GM12878 (cell line): Measurements from ENCODE around the gene VMO1. TPM values are rescaled to one million over a fixed set of nuclear protein-coding genes. Genes with fewer than 3 reads are reported as not detected.
A peak's percentile ranks its signal among the peaks of the same experiment; 100 is the strongest.

Source experiments
- ATAC-seq: fragments of 200-7000 bp; cut with Tn5 transposase; 3 replicates; pipeline ENCODE4 v1.9.1; 2020; ENCODE audit warnings: mild to moderate bottlenecking, moderate library complexity
- BruUV-seq: library from RNA; stranded (reverse); fragments of 400-500 nt; replicated peaks from 2 replicates; lab custom pipeline; 2021; lab: Mats Ljungman, UMichigan
- CTCF ChIA-PET: fragments of 300-600 bp; sonication (Branson Sonifier 250); formaldehyde crosslinking; extraction: SDS; loops from one replicate; lab custom pipeline; 2021; ENCODE audit warnings: inconsistent platforms; lab: Yijun Ruan, JAX
- POLR2A ChIA-PET: fragments of 350-600 bp; formaldehyde crosslinking; extraction: SDS; loops from one replicate; lab custom pipeline; 2021; ENCODE audit warnings: inconsistent platforms; lab: Charles Lee
- RAD21 ChIA-PET: fragments of 300-600 bp; sonication (Branson Sonifier 250); formaldehyde crosslinking; loops from one replicate; lab custom pipeline; 2023; ENCODE audit warnings: antibody characterized with exemption; ENCODE audit not compliant: unreplicated experiment; lab: Charles Lee
- SMC1A ChIA-PET: fragments of 300-600 bp; sonication (Branson Sonifier 250); formaldehyde crosslinking; loops from one replicate; lab custom pipeline; 2023; ENCODE audit not compliant: unreplicated experiment, uncharacterized antibody; lab: Charles Lee
- DNase-seq: peaks from one replicate; pipeline ENCODE4 v3.0.0-alpha.2; 2011; ENCODE audit warnings: low read depth, low spot score
- FAIRE-seq: peaks from 3 replicates; lab custom pipeline; 2011; peaks lifted over from hg19 to GRCh38; lab: Jason Lieb, UNC
- H2AFZ ChIP-seq: 2 replicates; pipeline ENCODE4 v1.6.0; 2011; ENCODE audit warnings: low read depth, low read length, control low read depth; ENCODE audit not compliant: control insufficient read depth
- H3K27ac ChIP-seq: 2 replicates; pipeline ENCODE4 v1.5.1; 2011; ENCODE audit warnings: control low read depth; ENCODE audit not compliant: control insufficient read depth, insufficient read depth
- H3K27me3 ChIP-seq, 2 experiments: replicated peaks in 1 of 2; 2 replicates each; pipeline versions ENCODE4 v1.6.0 to v1.6.1; 2011; ENCODE audit warnings: low read length in 1 of 2; ENCODE audit not compliant: control insufficient read depth in 2 of 2, insufficient read depth in 2 of 2
- H3K36me3 ChIP-seq, 2 experiments: 2 replicates each; pipeline ENCODE4 v1.5.1; 2011; ENCODE audit warnings: low read length in 1 of 2; ENCODE audit not compliant: control insufficient read depth in 2 of 2, insufficient read depth in 2 of 2
- H3K4me1 ChIP-seq: 2 replicates; pipeline ENCODE4 v1.6.1; 2011; ENCODE audit warnings: mild to moderate bottlenecking, low read length, moderate library complexity, mixed read lengths; ENCODE audit not compliant: control insufficient read depth, insufficient read depth
- H3K4me2 ChIP-seq: 2 replicates; pipeline ENCODE4 v1.6.0; 2011; ENCODE audit warnings: control low read depth; ENCODE audit not compliant: control insufficient read depth, insufficient read depth
- H3K4me3 ChIP-seq: fragments of 200-600 bp; sonication (generic); 2 replicates; pipeline ENCODE4 v1.5.1; 2016
- H3K79me2 ChIP-seq: 2 replicates; pipeline ENCODE4 v1.6.0; 2011; ENCODE audit warnings: low read length; ENCODE audit not compliant: control insufficient read depth, insufficient read depth
- H3K9ac ChIP-seq: 2 replicates; pipeline ENCODE4 v1.8.0; 2011; ENCODE audit warnings: low read length, control low read depth, mixed read lengths; ENCODE audit not compliant: control insufficient read depth, insufficient read depth
- H3K9me3 ChIP-seq: replicated peaks from 3 replicates; pipeline ENCODE4 v1.5.1; 2011; ENCODE audit warnings: mild to moderate bottlenecking, low read length; ENCODE audit not compliant: control insufficient read depth, insufficient read depth
- H4K20me1 ChIP-seq: 2 replicates; pipeline ENCODE4 v1.6.0; 2011; ENCODE audit not compliant: control insufficient read depth, insufficient read depth
- E2F8 ChIP-seq: fragments of 450-650 bp; IDR thresholded peaks from 2 replicates; pipeline ENCODE4 v1.6.1; 2018; ENCODE audit warnings: mild to moderate bottlenecking, low read depth, moderate library complexity; ENCODE audit not compliant: partially characterized antibody
- SUZ12 ChIP-seq: fragments of 200-600 bp; sonication (generic); IDR thresholded peaks from one replicate; pipeline ENCODE4 v1.6.1; 2018; ENCODE audit warnings: antibody characterized with exemption, mild to moderate bottlenecking; ENCODE audit not compliant: unreplicated experiment
- WGBS: methylation state at CpG from one replicate; pipeline ENCODE4 v1.1.6; 2016; ENCODE audit warnings: low lambda C conversion rate; ENCODE audit not compliant: insufficient replicate concordance, insufficient coverage; ENCODE audit errors: missing lambda C conversion rate; 5-methylcytosine and 5-hydroxymethylcytosine counted together
- in situ Hi-C: fragments of 300-500 bp; cut with MboI; formaldehyde crosslinking; loops from 9 replicates; pipeline ENCODE4 v1.14.3; 2018; ENCODE audit warnings: mixed read lengths
- intact Hi-C: fragments of 100-400 bp; cut with micrococcal nuclease; formaldehyde crosslinking; loops from one replicate; pipeline ENCODE4 v1.14.2; 2022; ENCODE audit not compliant: unreplicated experiment
- polyA plus RNA-seq, 11 experiments: library from polyadenylated mRNA; depleted of rRNA in 4 of 11; unstranded in 6 of 11; stranded (reverse) in 5 of 11; fragments of >200 nt; fragmentation: Nextera tagmentation in 4 of 11; fragmentation: Illumina TruSeq in 1 of 11; extraction: Ambion mirVana in 4 of 11; extraction: Trizol in 1 of 11; gene quantifications; 1 replicate in 1 of 11; 2 replicates in 10 of 11; pipeline versions ENCODE4 v1.2.1 to v1.2.3, GENCODE V29; 2011 to 2016; ENCODE audit warnings: inconsistent platforms in 2 of 11, missing spikeins in 2 of 11, low read depth in 1 of 11
- total RNA-seq, 4 experiments: library from RNA; depleted of rRNA in 3 of 4; stranded (reverse); fragments of >200 nt in 3 of 4; fragmentation: Illumina TruSeq in 1 of 4; extraction: Trizol in 1 of 4; gene quantifications; 2 replicates each; pipeline versions ENCODE4 v1.2.1 to v1.2.3, GENCODE V29; 2013 to 2021

The VMO1 gene
- total and polyA plus RNA-seq, 10 of the 15 experiments (the other 5 are each of a cell fraction or from before 2014, with no cell fraction given): 0.27 to 0.54 (median 0.31) TPM; not detected in 7

GRCh38 chr17:4788807-4789700 is 2.9 kb upstream of the VMO1 start, which contains the start of gene GLTPD2:
Gene GLTPD2 (plus strand): TSS chr17:4788964. CDS start chr17:4789012, 48 bp downstream.
- peaks cover 18 to 19% of the 10 kb centered on the region in 2 experiments for H3K27me3 ChIP-seq
- CTCF ChIA-PET: interaction anchor here (1.0 to 2.7 kb wide), 19 partner anchors 10 to 222 kb away, joined by 3 to 16 read pairs (median 5); partner anchors contain the start of genes ARRB2, MED11 and PLD2
- WGBS: 46% methylated on average over 61 of the region's 62 CpGs

More at GRCh38 chr17:4788807-4789700, 2.9 kb upstream of the VMO1 start, which contains the start of gene GLTPD2:
- no peak for DNase-seq
- Histone ChIP-seq H3K36me3 (no peaks in the 10 kb centered on the region), H2AFZ (peak within 1 kb of the TSS; percentile 66), H3K4me1 (peaks cover 12% of the 10 kb centered on the region), H3K9ac (peak within 1 kb of the TSS; percentile 27; the same call in 1 of the 2 replicates), H3K79me2 (no peaks in the 10 kb centered on the region), H3K4me3 (peak within 1 kb of the TSS; percentile 79), H4K20me1 (no peaks in the 10 kb centered on the region), H3K27ac (no peak within 1 kb of the TSS), H3K4me2 (peak within 1 kb of the TSS; percentile 98), H3K9me3 (no peaks in the 10 kb centered on the region)
- SMC1A ChIA-PET: interaction anchor here (0.9 to 2.1 kb wide), 8 partner anchors 11 to 99 kb away, joined by 3 to 9 read pairs (median 4); partner anchors contain the start of gene ARRB2
- in situ Hi-C loops (no loop called here), intact Hi-C loops (loop anchor here (5.0 to 10.0 kb wide), 2 partner anchors 54 to 77 kb away; partner anchors contain the start of genes ARRB2, CXCL16, MED11 and ZMYND15)
- TF ChIP-seq SUZ12: peak; percentile 25
- no peak for TF ChIP-seq E2F8
- BruUV-seq: TSS peak; percentile 44
- FAIRE-seq: no peak
- ATAC-seq: no peak; the same call in 2 of the 3 replicates
- RAD21 ChIA-PET: interaction anchor here (1.1 to 2.0 kb wide), 7 partner anchors 57 to 222 kb away, joined by 3 to 14 read pairs (median 5); partner anchors contain the start of genes ARRB2 and MED11
- POLR2A ChIA-PET: interaction anchor here (0.8 to 1.8 kb wide), 3 partner anchors 8 to 79 kb away, joined by 5 to 14 read pairs (median 6); partner anchors contain the start of genes ARRB2 and PLD2
